ENCODE results near the gene UCN2. TPM values are rescaled to one million over a fixed set of nuclear protein-coding genes. Genes with fewer than 3 reads are reported as not detected.
A peak's percentile ranks its signal among the peaks of the same experiment; 100 is the strongest.

UCN2 gene
- total RNA-seq, 1 donor from 2014 or later: 0.89 TPM

DNA sequence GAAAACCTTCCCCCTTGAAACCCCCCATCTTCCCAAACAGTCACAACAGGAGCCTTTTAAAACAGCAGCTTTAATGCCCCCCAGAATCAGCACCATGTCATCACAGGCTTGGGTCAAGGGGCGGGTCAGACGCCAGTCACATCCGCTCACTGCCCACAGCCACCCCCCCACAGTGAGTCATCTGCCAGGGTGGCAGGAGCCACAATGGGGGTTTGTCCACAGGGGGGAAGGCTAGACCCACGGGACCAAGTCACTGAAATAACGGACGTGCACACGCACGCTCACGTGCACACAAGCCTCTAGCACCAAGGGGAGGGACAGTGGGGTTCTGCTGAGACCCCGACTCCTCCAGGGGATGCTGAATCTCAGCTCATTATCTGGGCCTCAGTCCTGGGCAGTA, 441 bp upstream of the UCN2 start:
- H3K4me1 Mint-ChIP-seq (ENCODE audit: unreplicated experiment): peaks cover 65% of the 10 kb centered on the region

GRCh38 chr3:48562367-48563095, 1.1 kb downstream of the UCN2 start:
- no peaks in the 10 kb centered on the region for H3K27me3 Mint-ChIP-seq (ENCODE audit: unreplicated experiment)
- no peaks in the 10 kb centered on the region for H3K9me3 Mint-ChIP-seq (ENCODE audit: unreplicated experiment)
- no peak overlapping the region for H3K4me3 Mint-ChIP-seq (ENCODE audit: unreplicated experiment)
- H3K36me3 Mint-ChIP-seq (ENCODE audit: unreplicated experiment): no peaks in the 10 kb centered on the region
- H3K27ac Mint-ChIP-seq (ENCODE audit: unreplicated experiment): peak overlapping the region; percentile 98
- H3K4me1 Mint-ChIP-seq (ENCODE audit: unreplicated experiment): peaks cover 77% of the 10 kb centered on the region
- TF ChIP-seq, protein P1, sequence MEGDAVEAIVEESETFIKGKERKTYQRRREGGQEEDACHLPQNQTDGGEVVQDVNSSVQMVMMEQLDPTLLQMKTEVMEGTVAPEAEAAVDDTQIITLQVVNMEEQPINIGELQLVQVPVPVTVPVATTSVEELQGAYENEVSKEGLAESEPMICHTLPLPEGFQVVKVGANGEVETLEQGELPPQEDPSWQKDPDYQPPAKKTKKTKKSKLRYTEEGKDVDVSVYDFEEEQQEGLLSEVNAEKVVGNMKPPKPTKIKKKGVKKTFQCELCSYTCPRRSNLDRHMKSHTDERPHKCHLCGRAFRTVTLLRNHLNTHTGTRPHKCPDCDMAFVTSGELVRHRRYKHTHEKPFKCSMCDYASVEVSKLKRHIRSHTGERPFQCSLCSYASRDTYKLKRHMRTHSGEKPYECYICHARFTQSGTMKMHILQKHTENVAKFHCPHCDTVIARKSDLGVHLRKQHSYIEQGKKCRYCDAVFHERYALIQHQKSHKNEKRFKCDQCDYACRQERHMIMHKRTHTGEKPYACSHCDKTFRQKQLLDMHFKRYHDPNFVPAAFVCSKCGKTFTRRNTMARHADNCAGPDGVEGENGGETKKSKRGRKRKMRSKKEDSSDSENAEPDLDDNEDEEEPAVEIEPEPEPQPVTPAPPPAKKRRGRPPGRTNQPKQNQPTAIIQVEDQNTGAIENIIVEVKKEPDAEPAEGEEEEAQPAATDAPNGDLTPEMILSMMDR (IDR thresholded peaks at IDR 0.05): no peak
- DNase-seq (ENCODE audit: extremely low spot score, unreplicated experiment): no peak

More for the DNA sequence above, 441 bp upstream of the UCN2 start:
- Mint-ChIP-seq H3K4me3 (ENCODE audit: unreplicated experiment) (peak overlapping the region; percentile 38), H3K36me3 (ENCODE audit: unreplicated experiment) (peaks cover 1% of the 10 kb centered on the region), H3K27me3 (ENCODE audit: unreplicated experiment) (no peaks in the 10 kb centered on the region), H3K27ac (ENCODE audit: unreplicated experiment) (peak overlapping the region; percentile 98), H3K9me3 (ENCODE audit: unreplicated experiment) (no peaks in the 10 kb centered on the region)
- DNase-seq (ENCODE audit: extremely low spot score, unreplicated experiment): no peak
- TF ChIP-seq, protein P1 (IDR thresholded peaks at IDR 0.05): no peak

GRCh38 chr3:48561045-48561736, 2.4 kb downstream of the UCN2 start:
- Mint-ChIP-seq H3K36me3 (ENCODE audit: unreplicated experiment) (no peaks in the 10 kb centered on the region), H3K27ac (ENCODE audit: unreplicated experiment) (peak overlapping the region; percentile 83), H3K4me3 (ENCODE audit: unreplicated experiment) (peak overlapping the region; percentile 46)

DNA sequence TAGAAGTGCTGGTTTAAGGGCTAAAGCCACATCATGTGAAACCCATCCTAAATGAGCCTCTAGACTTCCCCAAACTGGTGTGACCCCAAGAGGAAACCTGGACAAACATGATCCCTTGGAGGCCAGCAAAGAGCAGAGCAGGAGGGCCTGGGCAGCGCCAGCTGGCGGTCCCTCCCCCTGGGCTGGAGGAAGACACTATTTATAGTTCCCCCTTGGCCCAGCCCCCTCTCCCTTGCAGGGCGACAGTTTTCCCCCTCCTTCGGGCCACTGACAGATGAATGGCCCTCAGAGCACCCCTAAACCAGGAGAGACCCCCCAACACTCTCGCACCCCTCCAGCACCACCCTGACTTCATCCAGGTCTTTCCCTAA, 2.9 kb downstream of the UCN2 start:
- H3K9me3 Mint-ChIP-seq (ENCODE audit: unreplicated experiment): no peaks in the 10 kb centered on the region
- no peaks in the 10 kb centered on the region for H3K27me3 Mint-ChIP-seq (ENCODE audit: unreplicated experiment)
- peaks cover 76% of the 10 kb centered on the region for H3K4me1 Mint-ChIP-seq (ENCODE audit: unreplicated experiment)
- DNase-seq (ENCODE audit: extremely low spot score, unreplicated experiment): no peak
- no peaks in the 10 kb centered on the region for H3K36me3 Mint-ChIP-seq (ENCODE audit: unreplicated experiment)
- TF ChIP-seq, protein P1 (IDR thresholded peaks at IDR 0.05): no peak
- peak overlapping the region; percentile 83 for H3K27ac Mint-ChIP-seq (ENCODE audit: unreplicated experiment)
- peak overlapping the region; percentile 46 for H3K4me3 Mint-ChIP-seq (ENCODE audit: unreplicated experiment)

More at GRCh38 chr3:48561045-48561736, 2.4 kb downstream of the UCN2 start:
- Mint-ChIP-seq H3K4me1 (ENCODE audit: unreplicated experiment) (peaks cover 77% of the 10 kb centered on the region), H3K27me3 (ENCODE audit: unreplicated experiment) (no peaks in the 10 kb centered on the region), H3K9me3 (ENCODE audit: unreplicated experiment) (no peaks in the 10 kb centered on the region)
- no peak for DNase-seq (ENCODE audit: extremely low spot score, unreplicated experiment)
- TF ChIP-seq, protein P1 (IDR thresholded peaks at IDR 0.05): peak; percentile 42

DNA sequence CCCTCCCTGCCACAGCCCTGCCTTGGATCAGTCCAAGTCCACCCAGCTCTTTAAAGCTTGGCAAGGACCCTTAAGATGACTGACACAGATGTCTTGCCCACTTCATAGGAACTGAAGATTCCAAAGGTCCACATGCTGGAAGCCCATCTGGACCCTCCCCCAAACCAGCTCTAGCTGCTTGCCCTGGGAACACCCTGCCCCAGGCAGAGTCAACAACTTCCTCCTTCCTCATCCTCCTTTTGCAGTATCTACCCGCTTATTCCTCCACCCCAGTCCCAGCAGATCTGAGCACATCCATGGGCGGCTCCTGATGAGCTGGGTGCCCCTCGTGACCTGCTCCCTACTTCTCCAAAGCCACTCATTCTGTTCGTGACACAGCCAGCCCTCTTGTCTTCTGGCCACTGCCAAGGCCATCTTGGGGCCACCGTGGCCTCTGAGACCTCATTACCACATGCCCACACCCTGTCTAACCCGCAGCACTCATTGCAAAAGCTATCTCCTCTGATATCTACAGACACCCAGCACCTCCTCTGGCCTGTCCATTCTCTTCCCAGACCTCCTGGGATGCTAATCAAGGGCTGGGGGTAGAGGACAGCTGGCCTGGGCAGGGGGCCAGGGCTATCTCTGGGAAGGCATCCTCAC, 5.0 kb downstream of the UCN2 start:
- H3K4me3 Mint-ChIP-seq (ENCODE audit: unreplicated experiment): peak overlapping the region; percentile 26
- DNase-seq (ENCODE audit: extremely low spot score, unreplicated experiment): no peak
- H3K27ac Mint-ChIP-seq (ENCODE audit: unreplicated experiment): peak overlapping the region; percentile 39
- no peaks in the 10 kb centered on the region for H3K36me3 Mint-ChIP-seq (ENCODE audit: unreplicated experiment)
- H3K9me3 Mint-ChIP-seq (ENCODE audit: unreplicated experiment): no peaks in the 10 kb centered on the region
- H3K4me1 Mint-ChIP-seq (ENCODE audit: unreplicated experiment): peaks cover 63% of the 10 kb centered on the region
- TF ChIP-seq, protein P1 (IDR thresholded peaks at IDR 0.05): peak; percentile 13
- H3K27me3 Mint-ChIP-seq (ENCODE audit: unreplicated experiment): no peaks in the 10 kb centered on the region
